GM13976 (cell line): Measurements from ENCODE around the gene OASL.

Experiments used
- DNase-seq: peaks from one replicate; pipeline ENCODE4 v3.0.0; 2012; ENCODE audit warnings: low spot score
- in situ Hi-C: fragments of 300-500 bp; cut with MboI; formaldehyde crosslinking; loops from one replicate; pipeline ENCODE4 v1.12.0; 2022; ENCODE audit warnings: low sequenced_read_pairs, mixed read lengths, inconsistent platforms; ENCODE audit not compliant: unreplicated experiment
- TF ChIP-seq, protein P1 (sequence below): IDR thresholded peaks from 2 replicates; pipeline ENCODE4 v1.5.1; 2012; ENCODE audit warnings: borderline replicate concordance, mild to moderate bottlenecking; ENCODE audit not compliant: insufficient read depth; ENCODE audit errors: extremely low read depth, missing control alignments, control extremely low read depth

OASL gene

DNA sequence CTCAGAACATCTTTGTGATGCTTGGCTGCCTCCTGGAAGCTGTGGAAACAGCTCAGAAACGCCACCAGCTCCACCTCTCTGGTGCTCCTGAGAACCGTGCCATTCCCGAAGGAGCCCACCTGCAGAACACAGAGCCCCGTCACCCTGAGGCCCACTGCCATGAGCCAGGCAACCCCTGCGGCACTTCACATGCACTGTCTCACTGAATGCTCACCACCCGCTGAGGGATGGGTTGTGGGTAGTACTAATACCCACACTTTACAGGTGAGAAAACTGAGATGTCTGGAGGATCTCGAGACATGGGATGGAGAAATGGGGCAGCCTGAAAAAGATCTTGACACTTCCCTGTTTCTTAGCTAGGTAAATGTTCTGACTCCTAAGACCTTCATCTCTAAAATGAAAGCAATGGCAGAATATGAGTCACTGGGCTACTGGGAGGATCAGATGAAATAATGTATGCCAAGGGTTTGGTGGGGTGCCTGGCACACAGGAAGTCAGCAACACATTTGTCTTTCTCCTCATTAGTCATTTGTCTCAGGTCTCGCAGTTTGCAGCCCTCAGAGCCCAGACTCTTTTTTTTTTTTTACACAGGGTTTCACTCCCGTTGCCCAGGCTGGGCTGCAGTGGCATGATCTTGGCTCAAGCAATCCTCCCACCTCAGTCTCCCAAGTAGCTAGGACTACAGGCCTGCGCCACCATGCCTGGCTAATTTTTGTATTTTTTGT, 5.3 kb downstream of the OASL start:
- DNase-seq, result no peak
- in situ Hi-C loops, result no loop called here
- TF ChIP-seq, protein P1, sequence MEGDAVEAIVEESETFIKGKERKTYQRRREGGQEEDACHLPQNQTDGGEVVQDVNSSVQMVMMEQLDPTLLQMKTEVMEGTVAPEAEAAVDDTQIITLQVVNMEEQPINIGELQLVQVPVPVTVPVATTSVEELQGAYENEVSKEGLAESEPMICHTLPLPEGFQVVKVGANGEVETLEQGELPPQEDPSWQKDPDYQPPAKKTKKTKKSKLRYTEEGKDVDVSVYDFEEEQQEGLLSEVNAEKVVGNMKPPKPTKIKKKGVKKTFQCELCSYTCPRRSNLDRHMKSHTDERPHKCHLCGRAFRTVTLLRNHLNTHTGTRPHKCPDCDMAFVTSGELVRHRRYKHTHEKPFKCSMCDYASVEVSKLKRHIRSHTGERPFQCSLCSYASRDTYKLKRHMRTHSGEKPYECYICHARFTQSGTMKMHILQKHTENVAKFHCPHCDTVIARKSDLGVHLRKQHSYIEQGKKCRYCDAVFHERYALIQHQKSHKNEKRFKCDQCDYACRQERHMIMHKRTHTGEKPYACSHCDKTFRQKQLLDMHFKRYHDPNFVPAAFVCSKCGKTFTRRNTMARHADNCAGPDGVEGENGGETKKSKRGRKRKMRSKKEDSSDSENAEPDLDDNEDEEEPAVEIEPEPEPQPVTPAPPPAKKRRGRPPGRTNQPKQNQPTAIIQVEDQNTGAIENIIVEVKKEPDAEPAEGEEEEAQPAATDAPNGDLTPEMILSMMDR, result no peak

DNA sequence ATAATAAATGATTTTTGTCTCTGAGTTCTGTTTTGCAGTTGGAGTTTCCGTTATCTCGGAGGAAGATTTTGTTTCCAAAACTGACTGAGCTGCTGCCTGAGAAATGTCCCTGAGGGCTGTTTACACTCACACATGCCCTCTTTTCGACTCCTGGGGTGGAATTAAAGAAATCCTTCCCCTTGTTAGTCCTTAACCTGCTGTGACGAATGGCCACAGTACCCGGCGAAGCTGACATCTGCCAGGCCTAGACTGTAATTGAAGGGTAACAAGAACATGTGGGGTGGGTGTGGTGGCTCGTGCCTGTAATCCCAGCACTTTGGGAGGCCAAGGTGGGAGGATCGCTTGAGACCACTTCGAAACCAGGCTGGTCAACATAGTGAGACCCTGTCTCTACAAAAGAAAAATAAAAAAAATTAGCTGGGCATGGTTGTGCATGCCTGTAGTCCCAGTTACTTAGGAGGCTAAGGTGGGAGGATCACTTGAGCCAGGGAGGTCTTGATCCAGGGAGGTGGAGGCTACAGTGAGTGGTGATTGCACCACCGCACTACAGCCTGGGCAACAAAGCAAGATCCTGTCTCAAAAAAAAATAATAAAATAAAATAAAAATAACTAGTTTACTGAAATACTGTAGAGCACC, 8.4 kb downstream of the OASL start:
- in situ Hi-C loops, result no loop called here
- TF ChIP-seq, protein P1, result no peak
- DNase-seq, result no peak

DNA sequence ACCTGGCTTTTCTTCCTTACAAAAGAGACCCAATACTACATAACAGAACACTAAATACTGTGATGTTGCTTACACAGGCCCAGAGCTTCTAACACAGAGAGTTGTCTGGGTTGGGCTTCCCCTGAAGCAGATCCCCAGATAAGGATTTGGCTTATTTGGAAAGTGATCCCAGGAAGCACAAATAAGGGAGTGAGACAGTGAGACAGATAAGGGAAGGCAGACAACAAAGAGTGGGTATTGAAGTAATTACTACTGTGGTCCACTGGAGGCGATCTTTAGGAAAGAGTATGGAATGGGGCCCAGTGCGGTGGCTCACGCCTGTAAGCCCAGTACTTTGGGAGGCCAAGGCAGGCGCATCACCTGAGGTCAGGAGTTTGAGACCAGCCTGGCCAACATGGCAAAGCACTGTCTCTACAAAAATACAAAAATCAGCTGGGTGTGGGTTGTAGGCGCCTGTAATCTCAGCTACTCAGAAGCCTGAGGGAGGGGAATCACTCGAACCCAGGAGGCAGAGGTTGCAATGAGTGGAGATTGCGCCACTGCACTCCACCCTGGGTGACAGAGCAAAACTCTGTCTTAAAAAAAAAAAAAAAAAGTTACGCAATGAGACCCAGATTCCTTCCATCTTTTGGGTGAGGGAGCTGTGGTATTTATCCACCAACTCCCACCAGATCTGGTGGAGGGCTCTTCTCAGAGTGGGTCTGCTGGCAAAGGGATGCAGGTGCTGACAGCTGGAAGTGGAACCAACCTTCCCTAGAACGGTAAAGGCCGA, 12.6 kb downstream of the OASL start:
- no peak for DNase-seq
- TF ChIP-seq, protein P1, result no peak
- in situ Hi-C loops, result no loop called here

DNA sequence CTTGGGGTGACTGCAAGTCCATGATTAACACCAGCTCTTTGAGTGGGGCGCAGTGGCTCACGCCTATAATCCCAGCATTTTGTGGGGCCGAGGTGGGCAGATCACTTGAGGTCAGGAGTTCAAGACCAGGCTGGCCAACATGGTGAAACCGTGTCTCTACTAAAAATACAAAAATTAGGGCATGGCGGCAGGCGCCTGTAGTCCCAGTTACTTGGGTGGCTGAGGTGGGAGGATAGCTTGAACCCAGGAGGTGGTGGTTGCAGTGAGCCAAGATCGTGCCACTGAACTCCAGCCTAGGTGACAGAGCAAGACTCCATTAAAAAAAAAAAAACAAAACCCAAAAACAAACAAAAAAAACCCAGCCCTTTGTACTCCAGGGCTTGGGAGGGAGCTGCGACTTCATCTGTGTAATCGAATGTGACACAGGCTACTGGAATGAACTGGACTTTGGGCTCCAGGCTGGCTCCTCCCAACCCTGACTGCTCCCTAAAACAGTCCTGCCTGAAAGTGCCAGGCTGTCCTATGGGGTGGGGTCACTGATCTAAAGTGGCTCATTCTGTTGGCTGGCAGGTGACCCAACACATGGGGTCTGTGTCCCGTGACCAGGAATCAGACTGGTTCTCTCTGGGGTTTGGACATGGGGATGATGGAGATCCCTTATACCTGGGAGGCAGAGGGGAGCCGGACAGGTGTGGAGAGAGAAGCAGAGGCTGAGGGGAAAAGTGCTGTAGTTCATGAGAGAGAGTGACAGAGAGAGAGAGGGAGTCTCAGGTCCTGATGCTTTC, 13.4 kb downstream of the OASL start:
- in situ Hi-C loops, result no loop called here
- TF ChIP-seq, protein P1, result no peak
- DNase-seq, result no peak

DNA sequence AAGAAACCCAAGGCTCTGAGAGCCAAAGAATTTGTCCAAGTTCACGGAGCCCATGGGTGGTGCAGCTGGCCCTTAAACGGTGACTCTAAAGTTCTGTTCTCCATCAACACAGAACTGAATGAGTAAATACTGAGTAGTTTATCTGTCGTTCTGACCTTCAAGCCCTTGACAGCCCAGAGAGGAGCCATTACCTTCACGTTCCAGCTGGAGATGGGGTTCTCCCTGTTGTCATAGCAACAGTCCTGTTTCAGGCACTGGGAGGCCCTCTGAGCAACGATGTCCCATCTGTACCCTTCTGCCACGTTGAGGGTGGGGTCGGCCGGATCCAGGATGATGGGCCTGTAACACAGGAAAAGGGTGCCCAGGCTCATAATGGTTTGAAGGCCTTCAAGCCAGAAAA, 15.2 kb downstream of the OASL start:
- no peak for DNase-seq
- TF ChIP-seq, protein P1, result no peak
- in situ Hi-C loops, result no loop called here

DNA sequence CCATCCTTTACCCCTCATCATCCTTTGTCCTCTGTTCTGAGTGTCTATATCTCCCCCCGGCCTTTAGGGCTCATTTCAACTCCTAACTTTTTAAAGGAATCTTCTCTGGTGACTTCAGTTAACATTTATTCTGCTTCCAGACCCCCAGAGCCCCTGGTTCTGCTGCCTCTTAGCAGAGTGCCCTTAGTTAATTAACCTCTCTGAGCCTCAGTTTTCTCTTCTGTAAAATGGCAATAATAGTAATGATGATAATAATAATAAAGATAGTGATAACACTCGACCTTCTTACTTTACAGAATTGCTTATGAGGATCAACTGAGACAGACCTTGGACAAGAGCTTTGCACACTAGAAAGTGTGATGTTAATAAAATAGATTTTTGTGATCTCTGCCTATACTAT, 16.3 kb downstream of the OASL start:
- in situ Hi-C loops, result no loop called here
- TF ChIP-seq, protein P1, result no peak
- DNase-seq, result no peak
